GM23338 (cell line): ENCODE results near the gene ZC3H7A.

ENCODE experiments used
- EZH2 ChIP-seq: fragments of 200-600 bp; sonication (generic); IDR thresholded peaks from one replicate; pipeline ENCODE4 v1.8.0; 2017; ENCODE audit warnings: antibody characterized with exemption, mild to moderate bottlenecking, low read depth; ENCODE audit not compliant: unreplicated experiment
- POLR2AphosphoS5 ChIP-seq: IDR thresholded peaks from 2 replicates; pipeline ENCODE4 v1.6.1; 2016; ENCODE audit warnings: antibody characterized with exemption, low read depth
- REST ChIP-seq: IDR thresholded peaks from one replicate; pipeline ENCODE4 v1.6.1; 2018; ENCODE audit warnings: antibody characterized with exemption; ENCODE audit not compliant: unreplicated experiment
- STAT1 ChIP-seq: IDR thresholded peaks from one replicate; pipeline ENCODE4 v1.6.1; 2016; ENCODE audit warnings: antibody characterized with exemption; ENCODE audit not compliant: unreplicated experiment
- ZNF331 ChIP-seq: fragments of 250-450 bp; sonication (Bioruptor Pico); IDR thresholded peaks from 2 replicates; pipeline ENCODE4 v1.5.0; 2020; ENCODE audit warnings: low read depth, mild to moderate bottlenecking, moderate library complexity
- TF ChIP-seq, protein P1 (sequence below), 2 experiments: fragments of 200-600 bp in 1 of 2; sonication (generic) in 1 of 2; conservative IDR thresholded peaks; 2 replicates each; pipeline versions ENCODE4 v1.5.1 to v1.6.1; 2016 to 2017; ENCODE audit warnings: antibody characterized with exemption in 2 of 2, low read depth in 2 of 2, mild to moderate bottlenecking in 2 of 2, moderate library complexity in 1 of 2

DNA sequence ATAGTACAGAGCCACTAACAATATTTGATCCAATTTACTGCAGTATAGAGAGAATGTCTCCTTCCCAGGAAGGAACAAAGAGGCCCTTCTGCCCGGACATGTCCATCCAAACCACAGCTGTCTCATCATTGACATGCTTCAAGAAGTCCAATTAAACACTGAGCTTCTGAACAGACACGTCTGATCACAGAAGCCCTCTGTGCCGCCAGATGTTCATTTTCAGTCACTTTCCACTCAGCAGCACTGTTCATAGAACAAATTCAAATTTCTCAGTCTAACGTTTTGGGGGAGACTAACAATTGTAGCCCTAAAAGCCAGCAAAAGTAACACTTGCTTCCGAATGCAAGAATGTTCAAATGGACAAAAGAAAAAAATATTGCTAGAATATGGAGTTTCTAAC is 15.3 kb downstream of the ZC3H7A start:
- TF ChIP-seq EZH2 (no peak), ZNF331 (no peak), POLR2AphosphoS5 (no peak), STAT1 (no peak), REST (no peak)
- TF ChIP-seq, protein P1, sequence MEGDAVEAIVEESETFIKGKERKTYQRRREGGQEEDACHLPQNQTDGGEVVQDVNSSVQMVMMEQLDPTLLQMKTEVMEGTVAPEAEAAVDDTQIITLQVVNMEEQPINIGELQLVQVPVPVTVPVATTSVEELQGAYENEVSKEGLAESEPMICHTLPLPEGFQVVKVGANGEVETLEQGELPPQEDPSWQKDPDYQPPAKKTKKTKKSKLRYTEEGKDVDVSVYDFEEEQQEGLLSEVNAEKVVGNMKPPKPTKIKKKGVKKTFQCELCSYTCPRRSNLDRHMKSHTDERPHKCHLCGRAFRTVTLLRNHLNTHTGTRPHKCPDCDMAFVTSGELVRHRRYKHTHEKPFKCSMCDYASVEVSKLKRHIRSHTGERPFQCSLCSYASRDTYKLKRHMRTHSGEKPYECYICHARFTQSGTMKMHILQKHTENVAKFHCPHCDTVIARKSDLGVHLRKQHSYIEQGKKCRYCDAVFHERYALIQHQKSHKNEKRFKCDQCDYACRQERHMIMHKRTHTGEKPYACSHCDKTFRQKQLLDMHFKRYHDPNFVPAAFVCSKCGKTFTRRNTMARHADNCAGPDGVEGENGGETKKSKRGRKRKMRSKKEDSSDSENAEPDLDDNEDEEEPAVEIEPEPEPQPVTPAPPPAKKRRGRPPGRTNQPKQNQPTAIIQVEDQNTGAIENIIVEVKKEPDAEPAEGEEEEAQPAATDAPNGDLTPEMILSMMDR (conservative IDR thresholded peaks at IDR 0.05; ENCODE audit: low read depth in 2 of 2) = no peak
